Prostate gland (tissue), 2 donors: ENCODE results near the gene ATP5F1D.

Source experiments
- CTCF ChIP-seq, 4 experiments: fragments of 200-600 bp in 2 of 4; fragments of 450-650 bp in 2 of 4; sonication (generic) in 2 of 4; IDR thresholded peaks; 1 replicate in 3 of 4; 2 replicates in 1 of 4; pipeline ENCODE4 v1.5.1; 2016 to 2019; ENCODE audit warnings: antibody characterized with exemption in 4 of 4, mild to moderate bottlenecking in 2 of 4, moderate library complexity in 2 of 4
- POLR2A ChIP-seq: fragments of 450-650 bp; IDR thresholded peaks from one replicate; pipeline ENCODE4 v1.6.1; 2016; ENCODE audit warnings: antibody characterized with exemption, mild to moderate bottlenecking

- TF ChIP-seq CTCF (IDR thresholded peaks at IDR 0.05) (peak; percentile 88 to 97 (median 94)), POLR2A (no peak)
These were observed 38.3 kb downstream of the ATP5F1D start for GRCh38 chr19:1279782-1280341.
